ENCODE data around the gene MINK1.
A peak's percentile ranks its signal among the peaks of the same experiment; 100 is the strongest.
"Not testable (repeated sequence)": the region's sequence is repeated elsewhere in the genome, so short reads cannot be mapped to it uniquely, and the experiment has no call there.

Gene MINK1

DNA sequence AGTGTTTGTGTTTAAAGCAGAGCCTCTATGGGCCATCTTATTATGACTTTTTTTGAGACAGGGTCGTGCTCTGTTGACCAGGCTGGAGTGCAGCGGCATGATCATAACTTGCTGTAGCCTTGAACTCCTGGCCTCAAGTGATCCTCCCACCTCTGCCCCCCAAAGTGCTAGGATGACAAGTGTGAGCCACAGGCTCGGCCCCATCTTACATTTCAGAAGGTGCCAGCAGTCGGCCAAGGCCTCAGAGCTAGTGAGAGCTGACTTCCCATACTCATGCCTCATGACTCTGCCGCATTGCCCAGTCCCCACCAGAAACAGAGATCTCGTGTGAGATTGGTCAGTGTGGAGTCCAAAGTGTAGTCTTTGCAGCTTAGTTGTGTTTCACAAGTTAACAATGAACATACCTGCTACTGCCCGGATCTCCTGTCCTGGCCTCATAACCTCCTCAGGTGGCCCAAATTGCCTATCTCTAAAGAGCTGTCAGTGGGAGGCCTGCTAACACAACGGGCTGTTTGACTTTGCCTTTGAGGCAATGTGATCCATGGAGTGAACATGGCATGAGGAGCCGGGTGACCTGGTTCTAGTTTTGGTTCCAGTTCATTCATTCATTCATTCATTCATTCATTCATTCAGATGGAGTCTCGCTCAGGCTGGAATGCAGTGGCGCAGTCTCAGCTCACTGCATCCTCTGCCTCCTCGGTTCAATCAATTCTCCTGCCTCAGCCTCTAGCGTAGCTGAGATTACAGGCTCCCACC lies 13.7 kb downstream of the MINK1 start:
- DNase-seq (ENCODE audit: low spot score), result no peak

GRCh38 chr17:4849011-4849536 lies 15.9 kb downstream of the MINK1 start:
- no peak for DNase-seq (ENCODE audit: low spot score)

DNA sequence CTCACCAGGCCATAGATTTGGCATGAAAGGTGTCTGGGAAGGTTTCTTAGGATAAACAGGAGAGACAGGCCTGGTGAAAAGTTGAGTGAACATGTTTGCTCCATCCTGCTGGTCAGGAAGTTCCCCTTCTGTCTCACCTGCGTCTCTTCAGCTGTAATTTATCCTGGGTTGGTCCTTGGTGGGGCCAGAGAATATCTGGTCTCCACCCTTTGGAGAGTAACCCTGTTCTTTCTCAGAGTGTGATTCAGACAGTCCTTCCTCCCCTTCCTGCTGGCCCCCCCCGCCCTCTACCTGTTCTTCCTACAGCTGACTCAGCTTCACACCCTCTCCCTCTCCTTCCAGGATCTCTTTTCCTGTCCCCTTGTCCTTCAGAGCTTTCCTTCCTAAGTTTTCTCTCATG lies 17.1 kb downstream of the MINK1 start:
- DNase-seq (ENCODE audit: low spot score), result no peak

GRCh38 chr17:4851084-4851483 lies 17.9 kb downstream of the MINK1 start:
- no peak for DNase-seq (ENCODE audit: low spot score)

GRCh38 chr17:4852567-4853207 lies 19.5 kb downstream of the MINK1 start:
- DNase-seq (ENCODE audit: low spot score), result peak; percentile 1

- DNase-seq (ENCODE audit: low spot score), result no peak
Measured at GRCh38 chr17:4853208-4853671, 20.1 kb downstream of the MINK1 start.

- DNase-seq (ENCODE audit: low spot score), result no peak
Measured at GRCh38 chr17:4854111-4854681, 21.1 kb downstream of the MINK1 start.

DNA sequence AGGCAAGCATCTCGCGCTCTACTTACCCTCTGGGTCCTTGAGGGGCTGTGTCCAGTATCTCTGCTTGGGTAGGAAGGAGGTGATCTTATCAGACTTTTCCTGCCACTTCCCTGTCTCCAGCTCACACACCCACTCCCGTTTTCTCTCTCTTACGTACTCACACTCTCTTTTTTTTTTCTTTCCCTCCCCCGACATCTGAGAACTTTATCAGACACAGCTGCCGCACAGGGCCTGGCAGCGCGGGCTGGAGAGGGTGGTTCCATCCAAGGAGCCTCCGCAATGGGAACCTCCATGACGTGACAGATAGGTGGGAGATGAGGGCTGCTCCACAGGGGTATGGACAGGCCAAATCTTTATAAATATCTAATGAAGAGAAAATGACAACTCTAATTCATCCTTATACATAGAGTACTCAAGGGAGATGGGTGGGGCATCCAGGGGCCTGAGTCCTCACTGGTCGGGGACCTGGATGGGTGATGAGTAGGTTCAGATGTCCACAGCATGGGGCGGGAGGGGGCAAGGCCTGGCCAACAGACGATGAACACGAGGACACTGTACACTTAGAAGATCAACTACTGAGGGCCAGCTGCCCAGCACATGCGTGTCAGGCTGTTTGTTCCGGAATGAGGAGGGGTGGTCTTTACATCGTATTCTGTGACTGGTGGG lies 23.3 kb downstream of the MINK1 start:
- no peak for DNase-seq (ENCODE audit: low spot score)

GRCh38 chr17:4856937-4857314 lies 23.8 kb downstream of the MINK1 start:
- no peak for DNase-seq (ENCODE audit: low spot score)

- DNase-seq (ENCODE audit: low spot score), result not testable (repeated sequence)
Measured at GRCh38 chr17:4857347-4857746, 24.2 kb downstream of the MINK1 start.

- DNase-seq (ENCODE audit: low spot score), result no peak
Measured at GRCh38 chr17:4858068-4858881, 25.1 kb downstream of the MINK1 start.

- DNase-seq (ENCODE audit: low spot score), result no peak
Measured at GRCh38 chr17:4858882-4859260, 25.7 kb downstream of the MINK1 start.

DNA sequence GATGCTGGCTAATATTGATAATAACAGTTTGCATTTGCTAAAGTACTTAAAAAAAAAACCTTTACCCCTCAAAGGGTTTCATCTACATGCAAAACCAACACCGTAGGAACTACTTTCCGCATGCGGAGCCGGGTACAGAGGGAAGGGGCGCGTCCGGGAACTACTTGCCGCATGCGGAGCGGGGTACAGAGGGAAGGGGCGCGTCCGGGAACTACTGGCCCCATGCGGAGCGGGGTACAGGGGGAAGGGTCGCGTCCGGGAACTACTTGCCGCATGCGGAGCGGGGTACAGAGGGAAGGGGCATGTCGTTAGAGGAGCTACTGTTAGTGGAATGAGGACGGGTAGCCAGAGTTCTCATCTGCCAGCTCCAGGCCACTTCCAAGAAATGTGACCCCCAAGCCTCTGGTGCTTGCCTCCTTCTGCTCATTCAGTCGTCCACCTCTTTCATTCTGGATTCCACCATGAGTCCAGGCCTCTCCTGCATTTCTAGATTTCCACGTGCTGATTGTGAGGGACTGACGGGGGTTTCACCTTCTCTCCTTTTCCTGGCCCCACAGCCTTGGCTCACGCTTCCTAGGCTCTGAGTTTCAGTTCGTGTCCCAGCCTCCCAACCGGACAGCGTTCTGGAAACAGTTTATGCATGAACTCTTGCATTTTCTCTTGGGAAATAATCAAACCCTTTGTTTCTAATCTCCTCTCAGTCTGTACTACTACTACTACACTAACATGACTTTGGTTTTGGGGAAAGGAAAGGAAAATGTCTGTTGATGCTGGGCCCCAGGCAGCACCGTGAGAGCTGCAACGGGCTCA lies 26.9 kb downstream of the MINK1 start:
- no peak for DNase-seq (ENCODE audit: low spot score)

- no peak for DNase-seq (ENCODE audit: low spot score)
Measured at GRCh38 chr17:4860651-4861050, 27.5 kb downstream of the MINK1 start.

DNA sequence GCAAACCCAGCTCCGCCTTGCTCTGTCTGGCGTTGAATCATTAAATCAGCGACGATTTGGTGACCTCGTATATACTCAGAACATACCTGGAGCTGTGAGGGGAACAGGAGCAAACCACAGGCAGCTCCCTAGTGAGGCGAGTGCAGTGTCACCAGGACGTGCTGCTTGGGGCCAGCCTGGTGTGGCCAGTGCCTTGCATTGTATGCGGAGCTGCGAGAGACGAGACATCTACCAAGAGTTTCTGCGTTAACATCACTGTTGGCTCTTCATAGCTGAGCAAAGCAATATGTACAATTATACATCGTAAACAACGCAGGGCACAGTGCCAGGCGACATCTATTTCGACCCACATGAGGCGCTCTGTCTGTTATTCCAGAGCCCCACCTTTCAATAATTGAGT lies 27.9 kb downstream of the MINK1 start:
- no peak for DNase-seq (ENCODE audit: low spot score)

GRCh38 chr17:4862720-4863119 lies 29.6 kb downstream of the MINK1 start:
- DNase-seq (ENCODE audit: low spot score), result no peak

- DNase-seq (ENCODE audit: low spot score), result no peak
Measured at GRCh38 chr17:4863321-4863720, 30.2 kb downstream of the MINK1 start.

DNA sequence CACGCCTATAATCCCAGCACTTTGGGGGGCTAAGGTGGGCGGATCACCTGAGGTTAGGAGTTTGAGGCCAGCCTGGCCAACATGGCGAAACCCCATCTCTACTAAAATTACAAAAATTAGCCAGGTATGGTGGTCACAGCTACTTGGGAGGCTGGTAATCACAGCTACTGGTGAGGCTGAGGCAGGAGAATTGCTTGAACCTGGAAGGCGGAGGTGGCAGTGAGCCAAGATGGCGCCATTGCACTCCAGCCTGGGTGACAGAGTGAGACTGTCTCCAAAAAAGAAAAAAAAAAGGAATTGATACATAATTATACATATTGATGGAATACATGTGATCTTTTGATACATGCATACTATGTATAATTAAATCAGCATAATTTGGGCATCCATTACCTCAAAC lies 34.4 kb downstream of the MINK1 start:
- not testable (repeated sequence) for DNase-seq (ENCODE audit: low spot score)

GRCh38 chr17:4869058-4869998 lies 36.2 kb downstream of the MINK1 start:
- DNase-seq (ENCODE audit: low spot score), result not testable (repeated sequence)

DNA sequence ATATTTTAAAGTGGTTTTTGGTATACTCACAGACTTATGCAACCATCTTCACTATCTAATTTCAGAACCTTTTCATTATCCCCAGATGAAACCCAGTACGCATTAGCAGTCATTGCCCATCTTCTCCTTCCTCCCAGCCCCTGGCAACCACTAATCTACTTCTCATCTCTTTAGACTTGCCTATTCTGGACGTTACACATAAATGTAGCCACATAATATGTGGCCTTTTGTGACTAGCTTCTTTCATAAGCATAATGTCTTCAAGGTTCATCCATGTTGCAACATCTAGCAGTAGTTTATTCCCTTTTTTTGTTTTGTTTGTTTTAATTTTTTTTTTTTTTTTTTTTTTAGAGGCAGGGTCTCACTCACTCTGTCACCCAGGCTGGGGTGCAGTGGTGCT lies 37.7 kb downstream of the MINK1 start:
- no peak for DNase-seq (ENCODE audit: low spot score)

Data from CD4-positive, alpha-beta T cell treated with Interleukin-2 at 100 ng/mL for 4 hours (primary cell).